Osteocyte (in vitro differentiated cells): ENCODE data around the gene BANF1. TPM values are rescaled to one million over a fixed set of nuclear protein-coding genes. Genes with fewer than 3 reads are reported as not detected.

Source experiments
- DNase-seq: peaks from one replicate; pipeline ENCODE4 v3.0.0; 2021; ENCODE audit warnings: mixed read lengths; ENCODE audit not compliant: unreplicated experiment; ENCODE audit errors: extremely low spot score
- H3K27ac Mint-ChIP-seq: one replicate; pipeline ENCODE4 v1.8.0; 2021; ENCODE audit warnings: mild to moderate bottlenecking, mixed read lengths; ENCODE audit not compliant: unreplicated experiment
- H3K27me3 Mint-ChIP-seq: one replicate; pipeline ENCODE4 v1.8.0; 2021; ENCODE audit warnings: mixed read lengths; ENCODE audit not compliant: unreplicated experiment
- H3K36me3 Mint-ChIP-seq: one replicate; pipeline ENCODE4 v1.8.0; 2021; ENCODE audit warnings: mixed read lengths; ENCODE audit not compliant: unreplicated experiment
- H3K4me1 Mint-ChIP-seq: one replicate; pipeline ENCODE4 v1.8.0; 2021; ENCODE audit warnings: mixed read lengths; ENCODE audit not compliant: unreplicated experiment
- H3K4me3 Mint-ChIP-seq: one replicate; pipeline ENCODE4 v1.8.0; 2021; ENCODE audit warnings: mild to moderate bottlenecking, moderate library complexity, mixed read lengths; ENCODE audit not compliant: unreplicated experiment
- H3K9me3 Mint-ChIP-seq: one replicate; pipeline ENCODE4 v1.8.0; 2021; ENCODE audit warnings: mixed read lengths; ENCODE audit not compliant: unreplicated experiment
- CTCF ChIP-seq: fragments of 200-600 bp; sonication (generic); IDR thresholded peaks from 2 replicates; pipeline ENCODE4 v1.5.0; 2021; ENCODE audit warnings: antibody characterized with exemption, mild to moderate bottlenecking, moderate library complexity
- total RNA-seq: library from RNA; stranded (reverse); gene quantifications from 2 replicates; pipeline ENCODE4 v1.2.1, GENCODE V29; 2021

The BANF1 gene
- total RNA-seq, 1 donor from 2014 or later = 216 TPM

- H3K27ac Mint-ChIP-seq = peak overlapping the region; percentile 87
- no peak for DNase-seq
- no peaks in the 10 kb centered on the region for H3K36me3 Mint-ChIP-seq
Observed at GRCh38 chr11:66014804-66015453, 12.6 kb downstream of the BANF1 start.

GRCh38 chr11:66015454-66015881, 13.2 kb downstream of the BANF1 start:
- H3K27ac Mint-ChIP-seq = peak overlapping the region; percentile 87
- no peak for DNase-seq
- peaks cover 37% of the 10 kb centered on the region for H3K4me1 Mint-ChIP-seq

More at GRCh38 chr11:66014804-66015453, 12.6 kb downstream of the BANF1 start:
- peaks cover 32% of the 10 kb centered on the region for H3K4me1 Mint-ChIP-seq
- no peaks in the 10 kb centered on the region for H3K27me3 Mint-ChIP-seq
- no peak for TF ChIP-seq CTCF
- no peak overlapping the region for H3K4me3 Mint-ChIP-seq
- no peaks in the 10 kb centered on the region for H3K9me3 Mint-ChIP-seq

GRCh38 chr11:66015936-66016792, 13.9 kb downstream of the BANF1 start:
- DNase-seq = peak; percentile 90
- peaks cover 43% of the 10 kb centered on the region for H3K4me1 Mint-ChIP-seq

More at GRCh38 chr11:66015454-66015881, 13.2 kb downstream of the BANF1 start:
- Mint-ChIP-seq H3K4me3 (no peak overlapping the region), H3K27me3 (no peaks in the 10 kb centered on the region), H3K9me3 (no peaks in the 10 kb centered on the region), H3K36me3 (no peaks in the 10 kb centered on the region)
- no peak for TF ChIP-seq CTCF

GRCh38 chr11:66016793-66017177, 14.5 kb downstream of the BANF1 start:
- no peak for DNase-seq
- no peaks in the 10 kb centered on the region for H3K36me3 Mint-ChIP-seq
- TF ChIP-seq CTCF = no peak
- H3K4me3 Mint-ChIP-seq = no peak overlapping the region
- no peaks in the 10 kb centered on the region for H3K9me3 Mint-ChIP-seq
- peaks cover 49% of the 10 kb centered on the region for H3K4me1 Mint-ChIP-seq
- peak overlapping the region; percentile 87 for H3K27ac Mint-ChIP-seq
- H3K27me3 Mint-ChIP-seq = no peaks in the 10 kb centered on the region

More at GRCh38 chr11:66015936-66016792, 13.9 kb downstream of the BANF1 start:
- no peaks in the 10 kb centered on the region for H3K9me3 Mint-ChIP-seq
- H3K4me3 Mint-ChIP-seq = peak overlapping the region; percentile 18
- H3K27me3 Mint-ChIP-seq = no peaks in the 10 kb centered on the region
- TF ChIP-seq CTCF = no peak
- no peaks in the 10 kb centered on the region for H3K36me3 Mint-ChIP-seq
- peak overlapping the region; percentile 87 for H3K27ac Mint-ChIP-seq

GRCh38 chr11:66017321-66017720, 15.0 kb downstream of the BANF1 start:
- TF ChIP-seq CTCF = no peak
- H3K36me3 Mint-ChIP-seq = no peaks in the 10 kb centered on the region
- H3K4me1 Mint-ChIP-seq = peaks cover 54% of the 10 kb centered on the region
- no peak for DNase-seq
- H3K27me3 Mint-ChIP-seq = no peaks in the 10 kb centered on the region
- no peak overlapping the region for H3K27ac Mint-ChIP-seq
- H3K9me3 Mint-ChIP-seq = no peaks in the 10 kb centered on the region
- no peak overlapping the region for H3K4me3 Mint-ChIP-seq
